ENCODE measurements around the gene ARAP1. TPM values are rescaled to one million over a fixed set of nuclear protein-coding genes. Genes with fewer than 3 reads are reported as not detected.

ARAP1 gene
- total RNA-seq, 1 experiment from 2014 or later: 151 TPM

- CTCF ChIA-PET: interaction anchor here (0.6 to 1.6 kb wide), 3 partner anchors 96 to 236 kb away, joined by 4 to 21 read pairs (median 11); no protein-coding TSS in a partner anchor
- Histone ChIP-seq H3K4me3 (no peak overlapping the region), H3K9me3 (ENCODE audit: insufficient read depth, low read depth) (no peaks in the 10 kb centered on the region), H3K36me3 (ENCODE audit: low read depth) (no peaks in the 10 kb centered on the region), H4K20me1 (ENCODE audit: insufficient read depth) (peaks cover 21% of the 10 kb centered on the region), H3K4me2 (no peak overlapping the region), H3K79me2 (ENCODE audit: low read depth) (no peaks in the 10 kb centered on the region), H3K4me1 (replicated peaks; ENCODE audit: insufficient read depth) (0 out of 2 replicates have a peak, but pooled peaks cover 3% of the 10 kb centered on the region), H3F3A (ENCODE audit: insufficient read depth, low read depth) (peaks cover 20% of the 10 kb centered on the region; the same call in 1 of the 2 replicates), H2AFZ (no peak overlapping the region), H3K27ac (no peak overlapping the region), H3K27me3 (ENCODE audit: insufficient read depth, low read depth) (peaks cover 14% of the 10 kb centered on the region), H3K9me2 (ENCODE audit: insufficient read depth) (no peaks in the 10 kb centered on the region)
- intact Hi-C loops (cut with micrococcal nuclease; ENCODE audit: unreplicated experiment): loop anchor here (1.0 to 10.0 kb wide), 3 partner anchors 98 to 702 kb away; no protein-coding TSS in a partner anchor
- TF ChIP-seq EZH2 (IDR thresholded peaks at IDR 0.05; ENCODE audit: low read depth) (no peak), CTCF (conservative IDR thresholded peaks at IDR 0.05) (no peak)
- no peak for DNase-seq
- no TSS peak for BruUV-seq (replicated peaks)
- POLR2A ChIA-PET (ENCODE audit: unreplicated experiment): no interaction called here
These were observed 69.4 kb downstream of the ARAP1 start for GRCh38 chr11:72682858-72683243.

- no peak overlapping the region for H2AFZ ChIP-seq
- intact Hi-C loops (cut with micrococcal nuclease; ENCODE audit: unreplicated experiment): loop anchor here (10.0 kb wide), 1 partner anchor 702 kb away; no protein-coding TSS in a partner anchor
- no peak overlapping the region for H3K4me2 ChIP-seq
- peaks cover 19% of the 10 kb centered on the region for H3K27me3 ChIP-seq (ENCODE audit: insufficient read depth, low read depth)
- H3K27ac ChIP-seq: no peak overlapping the region
- no peaks in the 10 kb centered on the region for H3K9me3 ChIP-seq (ENCODE audit: insufficient read depth, low read depth)
- ChIA-PET POLR2A (ENCODE audit: unreplicated experiment) (interaction anchor here (0.6 kb wide), 1 partner anchor 149 kb away, joined by 3 read pairs; no protein-coding TSS in a partner anchor), CTCF (interaction anchor here (0.6 kb wide), 1 partner anchor 111 kb away, joined by 3 read pairs; no protein-coding TSS in a partner anchor)
- BruUV-seq (replicated peaks): no TSS peak
- no peak overlapping the region for H3K4me3 ChIP-seq
- TF ChIP-seq EZH2 (IDR thresholded peaks at IDR 0.05; ENCODE audit: low read depth): no peak
- no peak for TF ChIP-seq CTCF (conservative IDR thresholded peaks at IDR 0.05)
- no peaks in the 10 kb centered on the region for H3K9me2 ChIP-seq (ENCODE audit: insufficient read depth)
- DNase-seq: no peak
- H4K20me1 ChIP-seq (ENCODE audit: insufficient read depth): peaks cover 21% of the 10 kb centered on the region
- 0 out of 2 replicates have a peak, but pooled peaks cover 3% of the 10 kb centered on the region for H3K4me1 ChIP-seq (replicated peaks; ENCODE audit: insufficient read depth)
- H3K79me2 ChIP-seq (ENCODE audit: low read depth): no peaks in the 10 kb centered on the region
- no peaks in the 10 kb centered on the region for H3K36me3 ChIP-seq (ENCODE audit: low read depth)
- H3F3A ChIP-seq (ENCODE audit: insufficient read depth, low read depth): peaks cover 19% of the 10 kb centered on the region; the same call in 1 of the 2 replicates
These were observed 69.9 kb downstream of the ARAP1 start for GRCh38 chr11:72682238-72682857.

GRCh38 chr11:72681226-72682153 lies 70.7 kb downstream of the ARAP1 start:
- DNase-seq: no peak
- Histone ChIP-seq H3K4me1 (replicated peaks; ENCODE audit: insufficient read depth) (0 out of 2 replicates have a peak, but pooled peaks cover 3% of the 10 kb centered on the region), H3K27me3 (ENCODE audit: insufficient read depth, low read depth) (peaks cover 27% of the 10 kb centered on the region), H3K36me3 (ENCODE audit: low read depth) (no peaks in the 10 kb centered on the region), H3K79me2 (ENCODE audit: low read depth) (no peaks in the 10 kb centered on the region), H3K4me3 (no peak overlapping the region), H3K4me2 (no peak overlapping the region), H3F3A (ENCODE audit: insufficient read depth, low read depth) (peaks cover 10% of the 10 kb centered on the region; the same call in 1 of the 2 replicates), H3K27ac (no peak overlapping the region), H4K20me1 (ENCODE audit: insufficient read depth) (peaks cover 15% of the 10 kb centered on the region; the same call in 1 of the 2 replicates), H3K9me2 (ENCODE audit: insufficient read depth) (no peaks in the 10 kb centered on the region), H2AFZ (no peak overlapping the region), H3K9me3 (ENCODE audit: insufficient read depth, low read depth) (no peaks in the 10 kb centered on the region)
- no peak for TF ChIP-seq CTCF (conservative IDR thresholded peaks at IDR 0.05)
- BruUV-seq (replicated peaks): TSS peak; percentile 12
- intact Hi-C loops (cut with micrococcal nuclease; ENCODE audit: unreplicated experiment): loop anchor here (10.0 kb wide), 1 partner anchor 703 kb away; no protein-coding TSS in a partner anchor
- ChIA-PET POLR2A (ENCODE audit: unreplicated experiment) (interaction anchor here (0.6 kb wide), 1 partner anchor 150 kb away, joined by 3 read pairs; no protein-coding TSS in a partner anchor), CTCF (interaction anchor here (0.6 kb wide), 1 partner anchor 110 kb away, joined by 3 read pairs; no protein-coding TSS in a partner anchor)
